ENCODE measurements around the gene PCSK4.
"Not testable (repeated sequence)": the region's sequence is repeated elsewhere in the genome, so short reads cannot be mapped to it uniquely, and the experiment has no call there.

Gene PCSK4

GRCh38 chr19:1487576-1488281, 2.4 kb downstream of the PCSK4 start:
- no peak for DNase-seq (ENCODE audit: low read depth in 2 of 2)

- DNase-seq (ENCODE audit: low read depth in 2 of 2): no peak
Observed at GRCh38 chr19:1486720-1487575, 3.2 kb downstream of the PCSK4 start.

GRCh38 chr19:1483979-1484428, 6.1 kb downstream of the PCSK4 start:
- no peak for DNase-seq (ENCODE audit: low read depth in 2 of 2)

GRCh38 chr19:1483131-1483978, 6.8 kb downstream of the PCSK4 start:
- DNase-seq (ENCODE audit: low read depth in 2 of 2): no peak

- DNase-seq (ENCODE audit: low read depth in 2 of 2): no peak
Observed at GRCh38 chr19:1482361-1483130, 7.6 kb downstream of the PCSK4 start.

- no peak for DNase-seq (ENCODE audit: low read depth in 2 of 2)
Observed at GRCh38 chr19:1481893-1482360, 8.2 kb downstream of the PCSK4 start.

GRCh38 chr19:1481224-1481892, 8.8 kb downstream of the PCSK4 start:
- DNase-seq (ENCODE audit: low read depth in 2 of 2): no peak

GRCh38 chr19:1478934-1479707, 11.0 kb downstream of the PCSK4 start, which contains the start of gene C19orf25:
C19orf25 (minus strand) TSS chr19:1479215; CDS start chr19:1478903, 312 bp downstream.
- DNase-seq (ENCODE audit: low read depth in 2 of 2): peak; percentile 75 to 82

GRCh38 chr19:1477056-1477455, 13.1 kb downstream of the PCSK4 start:
- not testable (repeated sequence) for DNase-seq (ENCODE audit: low read depth in 2 of 2)

GRCh38 chr19:1475751-1476437, 14.3 kb downstream of the PCSK4 start:
- no peak for DNase-seq (ENCODE audit: low read depth in 2 of 2)

GRCh38 chr19:1474765-1475351, 15.3 kb downstream of the PCSK4 start:
- DNase-seq (ENCODE audit: low read depth in 2 of 2): no peak

GRCh38 chr19:1474011-1474764, 16.0 kb downstream of the PCSK4 start:
- DNase-seq (ENCODE audit: low read depth in 2 of 2): no peak

GRCh38 chr19:1473085-1473851, 16.9 kb downstream of the PCSK4 start:
- no peak for DNase-seq (ENCODE audit: low read depth in 2 of 2)

GRCh38 chr19:1472231-1473084, 17.7 kb downstream of the PCSK4 start:
- no peak for DNase-seq (ENCODE audit: low read depth in 2 of 2)

GRCh38 chr19:1471515-1472160, 18.5 kb downstream of the PCSK4 start:
- DNase-seq (ENCODE audit: low read depth in 2 of 2): no peak

All from fibroblast of skin of left biceps (primary cell).